ENCODE data around the gene TNFAIP6. TPM values are rescaled to one million over a fixed set of nuclear protein-coding genes. Genes with fewer than 3 reads are reported as not detected.

TNFAIP6 gene
- total and polyA plus RNA-seq, 2 of the 8 experiments (the other 6 are each of a cell fraction or from before 2014, with no cell fraction given) = 1.1 to 2.0 TPM

- no peak for TF ChIP-seq KDM1A (IDR thresholded peaks at IDR 0.05; ENCODE audit: borderline replicate concordance, low read length)
- TF ChIP-seq RAD21 (IDR thresholded peaks at IDR 0.05 in 1 of 2, conservative IDR thresholded peaks at IDR 0.05 in 1 of 2; ENCODE audit: low read depth in 2 of 2, low read length in 2 of 2) = 0 out of 4 replicates have a peak, but pooled peaks of 1 of the 2 experiments have one; percentile 13
- H4K20me1 ChIP-seq (replicated peaks in 1 of 2; ENCODE audit: control insufficient read depth in 1 of 2, insufficient read depth in 2 of 2, low read length in 2 of 2) = no peaks in the 10 kb centered on the region
- no peak overlapping the region for H3K4me3 ChIP-seq (ENCODE audit: extremely low read depth in 1 of 4, insufficient read depth in 2 of 4, low read depth in 3 of 4, low read length in 4 of 4)
- no peak overlapping the region for H2BK12ac ChIP-seq (ENCODE audit: low read depth, low read length)
- H3K79me1 ChIP-seq (ENCODE audit: low read depth, low read length) = no peaks in the 10 kb centered on the region
- no peak overlapping the region for H3K56ac ChIP-seq (replicated peaks; ENCODE audit: insufficient read length, low read depth, low read length)
- H3K36me3 ChIP-seq (ENCODE audit: control insufficient read depth in 2 of 4, insufficient read depth in 4 of 4, low read length in 3 of 4) = no peaks in the 10 kb centered on the region
- H3K14ac ChIP-seq (ENCODE audit: insufficient read length) = no peak overlapping the region
- no peak overlapping the region for H3K4ac ChIP-seq (replicated peaks; ENCODE audit: insufficient read length, low read depth, low read length)
- no peak overlapping the region for H4K5ac ChIP-seq (ENCODE audit: insufficient read length, low read depth, low read length)
- no peak overlapping the region for H3K18ac ChIP-seq (ENCODE audit: extremely low read depth, low read length)
- no peak overlapping the region for H3K9ac ChIP-seq (replicated peaks in 1 of 4; ENCODE audit: extremely low read depth in 1 of 4, low read depth in 3 of 4, low read length in 3 of 4)
- FAIRE-seq (no peak), DNase-seq (ENCODE audit: low read depth in 1 of 2, low spot score in 2 of 2) (no peak)
- no peak overlapping the region for H3K27ac ChIP-seq (ENCODE audit: low read depth, low read length)
- no peak overlapping the region for H2BK120ac ChIP-seq (replicated peaks; ENCODE audit: low read depth, low read length)
- H3K27me3 ChIP-seq (replicated peaks in 1 of 4; ENCODE audit: control insufficient read depth in 3 of 4, extremely low read depth in 1 of 4, insufficient read depth in 3 of 4, low read length in 3 of 4) = no peaks in the 10 kb centered on the region
- CTCF ChIA-PET (ENCODE audit: partially characterized antibody) = interaction anchor here (1.2 kb wide), 1 partner anchor 10 kb away, joined by 3 read pairs; no protein-coding TSS in a partner anchor
- 0 out of 2 replicates have a peak overlapping the region, but pooled peaks have one; percentile 9 for H2BK15ac ChIP-seq (ENCODE audit: low read length)
- H3K9me3 ChIP-seq (ENCODE audit: insufficient read depth in 2 of 2, low read depth in 1 of 2, low read length in 1 of 2) = peaks cover 3% of the 10 kb centered on the region in 2 experiments; a peak in 1 of 4 replicates
- H2AFZ ChIP-seq (ENCODE audit: low read length) = 0 out of 2 replicates have a peak overlapping the region, but pooled peaks have one; percentile 60
- 89% methylated on average over 2 of the region's 2 CpGs; no CpG with 5 or more reads in 1 of the 2 experiments for WGBS, 2 experiments (ENCODE audit: extremely low coverage in 1 of 2, insufficient coverage in 1 of 2, insufficient read length in 1 of 2, insufficient replicate concordance in 2 of 2, low coverage in 1 of 2, low lambda C conversion rate in 2 of 2, missing lambda C conversion rate in 1 of 2)
- POLR2A ChIA-PET (ENCODE audit: partially characterized antibody) = no interaction called here
- no peaks in the 10 kb centered on the region for H3K79me2 ChIP-seq (ENCODE audit: control insufficient read depth in 1 of 2, insufficient read depth in 2 of 2, low read length in 2 of 2)
- H4K8ac ChIP-seq (ENCODE audit: extremely low read depth, insufficient read depth, low read length) = no peak overlapping the region
- peaks cover 0 to 4% (median under 1%) of the 10 kb centered on the region in 4 experiments; a peak in 2 of 7 replicates for H3K4me1 ChIP-seq (replicated peaks in 1 of 4; ENCODE audit: control insufficient read depth in 3 of 4, insufficient read depth in 4 of 4, low read length in 3 of 4)
- no peak overlapping the region for H2AK5ac ChIP-seq (ENCODE audit: low read depth, low read length)
- no peak overlapping the region for H2BK5ac ChIP-seq (ENCODE audit: low read depth, low read length)
- no peak overlapping the region for H4K91ac ChIP-seq (replicated peaks; ENCODE audit: insufficient read length, low read length)
- H3K4me2 ChIP-seq (ENCODE audit: insufficient read depth in 1 of 2, low read depth in 2 of 2, low read length in 2 of 2) = no peak overlapping the region
- H3K23me2 ChIP-seq (ENCODE audit: low read depth, low read length) = no peaks in the 10 kb centered on the region
- no peak overlapping the region for H2BK20ac ChIP-seq (ENCODE audit: low read length)
- no peak overlapping the region for H3K23ac ChIP-seq (ENCODE audit: insufficient read length)
These were observed 12.5 kb upstream of the TNFAIP6 start for GRCh38 chr2:151344906-151345305.

All from H1 (cell line).